Transverse colon (tissue), 4 donors: ENCODE measurements around the gene LRRC7. TPM values are rescaled to one million over a fixed set of nuclear protein-coding genes. Genes with fewer than 3 reads are reported as not detected.

Source experiments
- DNase-seq: peaks from one replicate; pipeline ENCODE4 v3.0.0-alpha.2; 2019
- H3K27ac ChIP-seq, 4 donors: fragments of 200-600 bp; sonication (generic); 2 replicates each; pipeline ENCODE4 v1.5.1; 2016 to 2018; ENCODE audit warnings: inconsistent platforms in 4 of 4
- H3K27me3 ChIP-seq: fragments of 200-600 bp; sonication (generic); 2 replicates; pipeline ENCODE4 v1.5.1; 2017; ENCODE audit warnings: inconsistent platforms
- H3K36me3 ChIP-seq, 4 donors: fragments of 200-600 bp; sonication (generic); 2 replicates each; pipeline ENCODE4 v1.5.1; 2017 to 2019; ENCODE audit warnings: inconsistent platforms in 4 of 4
- H3K4me1 ChIP-seq, 4 donors: fragments of 200-600 bp; sonication (generic); 2 replicates each; pipeline ENCODE4 v1.5.1; 2017 to 2020; ENCODE audit warnings: inconsistent platforms in 4 of 4
- H3K4me3 ChIP-seq, 4 donors: fragments of 200-600 bp; sonication (generic); 1 replicate in 1 of 4; 2 replicates in 3 of 4; pipeline versions ENCODE4 v1.5.1 to v1.6.1; 2017 to 2019; ENCODE audit warnings: inconsistent platforms in 4 of 4
- H3K9me3 ChIP-seq, 2 donors: fragments of 200-600 bp; sonication (generic); 2 replicates each; pipeline ENCODE4 v1.5.1; 2017 to 2019; ENCODE audit warnings: inconsistent platforms in 2 of 2
- CTCF ChIP-seq, 5 experiments: fragments of 200-600 bp in 3 of 5; fragments of 450-650 bp in 2 of 5; sonication (generic) in 3 of 5; IDR thresholded peaks; 1 replicate in 2 of 5; 2 replicates in 3 of 5; pipeline ENCODE4 v1.5.1; 2016 to 2017; ENCODE audit warnings: antibody characterized with exemption in 5 of 5, inconsistent platforms in 3 of 5, mild to moderate bottlenecking in 2 of 5, moderate library complexity in 1 of 5
- EP300 ChIP-seq: sonication (generic); formaldehyde crosslinking; IDR thresholded peaks from one replicate; pipeline ENCODE4 v1.6.1; 2017; ENCODE audit warnings: antibody characterized with exemption, low read depth
- POLR2A ChIP-seq: fragments of 450-650 bp; IDR thresholded peaks from one replicate; pipeline ENCODE4 v1.6.1; 2016; ENCODE audit warnings: antibody characterized with exemption, mild to moderate bottlenecking, moderate library complexity
- POLR2AphosphoS5 ChIP-seq, 3 donors: sonication (generic); formaldehyde crosslinking; IDR thresholded peaks; one replicate each; pipeline ENCODE4 v1.6.1; 2016; ENCODE audit warnings: antibody characterized with exemption in 3 of 3
- WGBS, 2 donors: methylation state at CpG; one replicate each; pipeline ENCODE4 v1.1.5; 2018; ENCODE audit warnings: low coverage in 1 of 2; 5-methylcytosine and 5-hydroxymethylcytosine counted together
- in situ Hi-C, 4 donors: fragments of 200-750 bp; cut with MboI; loops; one replicate each; pipeline versions ENCODE4 v1.15.0 to v1.15.1; 2017; ENCODE audit warnings: low sequenced_read_pairs in 3 of 4, low pct_ligation_motif_present in 1 of 4, low pct_unique_long_range_greater_than_20kb in 1 of 4
- intact Hi-C: fragments of 100-400 bp; cut with DNase I; formaldehyde crosslinking; loops from one replicate; pipeline ENCODE4 v1.15.1; 2023; ENCODE audit warnings: low total_unique reads
- total RNA-seq, 4 donors: library from RNA; depleted of rRNA; stranded (reverse); fragments of >200 nt; gene quantifications; one replicate each; pipeline ENCODE4 v1.1.0, GENCODE V29; 2016

Gene LRRC7
- total RNA-seq, 4 donors from 2014 or later, result 0.32 to 1.1 TPM; not detected in 2

GRCh38 chr1:69766431-69767180 lies 198.9 kb downstream of the LRRC7 start:
- Histone ChIP-seq H3K9me3 (no peaks in the 10 kb centered on the region), H3K27ac (no peak overlapping the region), H3K27me3 (no peaks in the 10 kb centered on the region), H3K36me3 (no peaks in the 10 kb centered on the region), H3K4me3 (no peak overlapping the region), H3K4me1 (no peaks in the 10 kb centered on the region)
- no peak for DNase-seq
- TF ChIP-seq POLR2AphosphoS5 (IDR thresholded peaks at IDR 0.05) (no peak), CTCF (IDR thresholded peaks at IDR 0.05) (no peak), EP300 (no peak), POLR2A (no peak)
- intact Hi-C loops, result no loop called here
- in situ Hi-C loops, result loop anchor here in 1 of 4 donors (25.0 kb wide), 1 partner anchor 1304 kb away; no protein-coding TSS in a partner anchor
- WGBS, 2 donors, result 60 to 70% methylated on average over 7 of the region's 7 CpGs

GRCh38 chr1:69776555-69776954 lies 208.8 kb downstream of the LRRC7 start:
- TF ChIP-seq POLR2AphosphoS5 (IDR thresholded peaks at IDR 0.05) (no peak), CTCF (IDR thresholded peaks at IDR 0.05) (no peak), POLR2A (no peak), EP300 (no peak)
- DNase-seq, result no peak
- H3K27me3 ChIP-seq, result no peaks in the 10 kb centered on the region
- in situ Hi-C loops (no loop called here), intact Hi-C loops (no loop called here)
- H3K9me3 ChIP-seq, result no peaks in the 10 kb centered on the region
- H3K27ac ChIP-seq, result no peak overlapping the region
- WGBS, 2 donors, result 42 to 58% methylated on average over 1 of the region's 1 CpG
- H3K4me3 ChIP-seq, result no peak overlapping the region
- H3K4me1 ChIP-seq, result no peaks in the 10 kb centered on the region
- H3K36me3 ChIP-seq, result no peaks in the 10 kb centered on the region

GRCh38 chr1:69777423-69777822 lies 209.7 kb downstream of the LRRC7 start:
- H3K27me3 ChIP-seq, result no peaks in the 10 kb centered on the region
- no peak for TF ChIP-seq POLR2A
- no peak for TF ChIP-seq POLR2AphosphoS5 (IDR thresholded peaks at IDR 0.05)
- TF ChIP-seq CTCF (IDR thresholded peaks at IDR 0.05), result no peak
- no peak for TF ChIP-seq EP300

GRCh38 chr1:69777971-69778370 lies 210.2 kb downstream of the LRRC7 start:
- Histone ChIP-seq H3K36me3 (no peaks in the 10 kb centered on the region), H3K27me3 (no peaks in the 10 kb centered on the region), H3K4me3 (no peak overlapping the region), H3K27ac (no peak overlapping the region), H3K9me3 (no peaks in the 10 kb centered on the region), H3K4me1 (no peaks in the 10 kb centered on the region)
- intact Hi-C loops, result no loop called here
- TF ChIP-seq EP300 (no peak), CTCF (IDR thresholded peaks at IDR 0.05) (no peak), POLR2AphosphoS5 (IDR thresholded peaks at IDR 0.05) (no peak), POLR2A (no peak)
- no peak for DNase-seq
- in situ Hi-C loops, result no loop called here

More at GRCh38 chr1:69777423-69777822, 209.7 kb downstream of the LRRC7 start:
- no peak for DNase-seq
- H3K9me3 ChIP-seq, result no peaks in the 10 kb centered on the region
- H3K36me3 ChIP-seq, result no peaks in the 10 kb centered on the region
- intact Hi-C loops, result no loop called here
- 69% methylated on average over 1 of the region's 1 CpG; no CpG with 5 or more reads in 1 of the 2 donors for WGBS, 2 donors
- no peak overlapping the region for H3K4me3 ChIP-seq
- in situ Hi-C loops, result no loop called here
- H3K4me1 ChIP-seq, result no peaks in the 10 kb centered on the region
- no peak overlapping the region for H3K27ac ChIP-seq
